GM18499 (cell line): ENCODE results near the gene HLA-DRB1.
"Not testable (repeated sequence)": the region's sequence is repeated elsewhere in the genome, so short reads cannot be mapped to it uniquely, and the experiment has no call there.

ENCODE experiments used
- ATAC-seq: cut with Tn5 transposase; IDR thresholded peaks from one replicate; pipeline ENCODE4 v1.9.1; 2021; ENCODE audit warnings: moderate number of reproducible peaks; ENCODE audit not compliant: insufficient read depth, unreplicated experiment

The HLA-DRB1 gene

GRCh38 chr6:32565511-32565910 is 24.1 kb downstream of the HLA-DRB1 start:
- no peak for ATAC-seq

- no peak for ATAC-seq
Observed at GRCh38 chr6:32562940-32563339, 26.7 kb downstream of the HLA-DRB1 start.

- ATAC-seq = no peak
Observed at GRCh38 chr6:32559747-32560146, 29.9 kb downstream of the HLA-DRB1 start.

GRCh38 chr6:32558426-32559057 is 31.1 kb downstream of the HLA-DRB1 start:
- ATAC-seq = no peak

GRCh38 chr6:32554116-32554965 is 35.3 kb downstream of the HLA-DRB1 start:
- no peak for ATAC-seq

GRCh38 chr6:32553037-32553742 is 36.5 kb downstream of the HLA-DRB1 start:
- ATAC-seq = no peak

- ATAC-seq = no peak
Observed at GRCh38 chr6:32551410-32551809, 38.2 kb downstream of the HLA-DRB1 start.

GRCh38 chr6:32539839-32540238 is 49.8 kb downstream of the HLA-DRB1 start:
- ATAC-seq = no peak

- not testable (repeated sequence) for ATAC-seq
Observed at GRCh38 chr6:32530431-32530793, 59.2 kb downstream of the HLA-DRB1 start.

GRCh38 chr6:32529697-32530430 is 59.8 kb downstream of the HLA-DRB1 start, which contains the start of gene HLA-DRB5:
Gene HLA-DRB5 (minus strand): TSS chr6:32530287. CDS start chr6:32530224, 63 bp downstream.
- ATAC-seq = no peak
